Heart left ventricle (tissue), 13 donors: ENCODE data around the gene SORL1-AS1.

ENCODE experiments used
- CTCF ChIP-seq, 12 donors: fragments of 200-600 bp; sonication (generic) in 4 of 12; IDR thresholded peaks; one replicate each; pipeline versions ENCODE4 v1.5.0 to v1.8.0; 2018 to 2022; ENCODE audit warnings: antibody characterized with exemption in 12 of 12, mild to moderate bottlenecking in 5 of 12
- POLR2A ChIP-seq, 2 donors: fragments of 450-650 bp; IDR thresholded peaks; one replicate each; pipeline ENCODE4 v1.6.1; 2017; ENCODE audit warnings: antibody characterized with exemption in 2 of 2, mild to moderate bottlenecking in 2 of 2, moderate library complexity in 2 of 2
- donor health status: ischemic (EF 13 %, LVEDD 7.1; RV severe dilation, severe dysfunction).
- donor health status: DM: no; HTN: yes; CAD: no.
- donor health status: DM: no; HTN: no; CAD: no.
- donor health status: ischemic (EF 25% LVEDD 6.9; RV normal size, moderate dysfunction).
- donor health status: ischemic (EF 25% LVEDD 5.7; RV mildly dilated, moderate dysfunction).
- donor health status: ischemic (EF 35%, LVEDD 5.7; RV mildly dilated, moderate dysfunction).
- donor health status: nonischemic (EF 11% LVEDD 7.7; RV severe dilation, severe dysfunction).
- donor health status: DM: yes; HTN: yes; CAD: no.
- donor health status: PGD.
- donor health status: ischemic (EF 29% LVEDD 5.4; RV normal size, mild dysfunction).
- donor health status: nonischemic (EF 23%, LVEDD 6.1; RV moderate dilation, normal function).

GRCh38 chr11:121487191-121487590 is 34.4 kb upstream of the SORL1-AS1 start:
- TF ChIP-seq CTCF (IDR thresholded peaks at IDR 0.05) = no peak
- no peak for TF ChIP-seq POLR2A (IDR thresholded peaks at IDR 0.05)
